HG03565 (cell line): ENCODE measurements around the gene ALK.

Experiments used
- ATAC-seq: cut with Tn5 transposase; IDR thresholded peaks from one replicate; pipeline ENCODE4 v1.9.1; 2021; ENCODE audit warnings: mild to moderate bottlenecking, moderate library complexity; ENCODE audit not compliant: unreplicated experiment

Gene ALK

GRCh38 chr2:29240601-29241000 is 680.8 kb downstream of the ALK start:
- ATAC-seq: no peak

GRCh38 chr2:29239209-29239960 is 682.0 kb downstream of the ALK start:
- no peak for ATAC-seq

DNA sequence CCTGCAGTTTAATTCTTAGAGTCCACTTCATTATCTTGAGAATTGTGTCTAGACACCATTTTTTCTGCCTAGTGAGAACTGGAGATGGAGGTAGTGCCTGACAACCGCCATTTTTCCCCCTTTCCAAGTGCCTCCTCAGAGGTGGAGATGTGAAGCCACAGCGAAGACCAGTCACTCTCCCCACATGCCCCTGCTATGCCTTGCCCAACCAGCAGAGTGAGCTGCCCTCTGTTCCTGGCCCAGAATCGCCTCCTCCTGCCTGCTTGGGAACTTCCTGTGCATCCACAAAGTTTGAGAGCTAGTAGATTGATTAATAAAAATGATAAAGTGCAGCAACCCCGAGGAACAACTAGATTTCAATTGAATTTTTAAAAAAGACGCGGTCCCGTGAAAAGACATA is 682.9 kb downstream of the ALK start:
- no peak for ATAC-seq

DNA sequence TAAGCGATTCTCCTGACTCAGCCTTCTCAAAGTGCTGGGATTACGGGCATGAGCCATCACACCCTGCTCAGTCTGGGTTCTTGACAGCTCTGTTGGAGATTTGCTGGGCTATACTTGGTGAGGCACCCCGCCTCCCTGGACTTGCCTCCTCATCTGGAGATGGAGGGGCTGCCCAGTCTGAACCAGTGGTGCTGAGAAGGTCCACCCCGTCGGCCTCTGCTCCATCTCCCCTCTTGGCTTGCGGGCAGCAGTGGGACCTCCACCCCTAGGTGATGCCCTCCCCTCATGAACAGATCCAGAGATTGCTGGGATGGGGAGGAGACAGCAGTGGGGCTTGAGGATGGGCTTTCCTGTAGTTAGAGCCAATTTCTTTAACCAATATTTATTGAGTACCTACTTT is 685.3 kb downstream of the ALK start:
- ATAC-seq: no peak

- ATAC-seq: no peak
Measured at GRCh38 chr2:29235411-29235810, 686.0 kb downstream of the ALK start.

- ATAC-seq: no peak
Measured at GRCh38 chr2:29233428-29233827, 688.0 kb downstream of the ALK start.

- no peak for ATAC-seq
Measured at GRCh38 chr2:29232041-29232440, 689.3 kb downstream of the ALK start.

- ATAC-seq: no peak
Measured at GRCh38 chr2:29229640-29230039, 691.7 kb downstream of the ALK start.

DNA sequence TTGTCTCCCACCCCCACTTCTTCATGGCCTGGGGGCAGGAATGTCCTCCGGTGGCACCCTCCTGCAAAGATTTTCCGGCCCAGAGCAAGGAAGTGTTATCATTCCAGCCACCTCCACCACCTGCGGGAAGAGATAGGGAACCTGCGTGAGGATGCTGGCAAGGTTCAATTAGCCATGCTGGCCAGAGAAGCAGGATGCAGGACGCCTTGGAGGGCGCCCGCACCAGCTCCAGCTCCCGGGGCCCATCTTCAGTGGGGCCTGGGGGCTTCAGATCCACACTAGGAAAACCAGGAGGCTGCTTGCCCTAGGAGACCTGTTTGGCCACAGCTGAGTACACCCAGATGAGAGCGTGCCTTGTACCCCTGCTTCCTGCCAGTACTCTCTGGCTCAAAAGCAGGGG is 692.4 kb downstream of the ALK start:
- ATAC-seq: no peak

DNA sequence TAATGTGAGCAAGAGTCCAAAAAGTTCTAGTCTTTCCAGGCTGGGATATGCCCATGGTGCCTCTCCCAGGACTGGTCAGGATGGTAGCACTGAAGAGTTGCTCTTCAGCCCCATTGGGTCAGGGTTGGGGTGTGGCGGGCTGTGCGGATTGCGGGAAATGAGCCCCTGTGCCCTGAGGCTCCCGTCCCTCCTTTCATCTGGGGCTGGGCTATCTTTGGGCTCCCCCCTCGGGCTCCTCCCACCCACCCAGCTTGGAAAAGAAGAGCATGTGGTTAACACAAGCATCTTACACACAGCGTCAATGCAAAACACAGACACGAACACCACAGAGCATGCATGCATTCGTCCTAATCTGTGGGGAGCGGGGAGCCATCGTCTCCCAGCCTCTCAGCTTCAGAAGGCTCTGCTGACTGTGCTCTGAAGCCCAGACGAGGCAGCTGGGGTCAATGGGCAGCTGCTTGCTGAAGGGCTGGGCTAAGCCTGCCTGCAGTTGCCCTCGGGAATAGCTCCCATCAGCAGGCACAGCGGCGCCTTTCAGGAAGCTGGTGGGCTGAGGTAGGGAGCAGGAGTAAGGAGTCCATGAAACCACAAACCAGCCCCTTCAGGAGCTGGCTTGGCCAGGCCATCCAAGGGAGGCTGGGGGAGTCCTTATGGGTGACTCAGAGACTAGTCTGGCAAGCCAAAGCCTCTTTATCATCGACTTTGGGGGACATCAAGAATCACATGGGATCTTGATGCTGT is 693.3 kb downstream of the ALK start:
- no peak for ATAC-seq

- ATAC-seq: no peak
Measured at GRCh38 chr2:29226808-29227207, 694.6 kb downstream of the ALK start.

GRCh38 chr2:29226375-29226774 is 695.0 kb downstream of the ALK start:
- no peak for ATAC-seq

- ATAC-seq: no peak
Measured at GRCh38 chr2:29225814-29226213, 695.6 kb downstream of the ALK start.

GRCh38 chr2:29224693-29225551 is 696.5 kb downstream of the ALK start:
- ATAC-seq: no peak

- no peak for ATAC-seq
Measured at GRCh38 chr2:29223851-29224692, 697.3 kb downstream of the ALK start.

DNA sequence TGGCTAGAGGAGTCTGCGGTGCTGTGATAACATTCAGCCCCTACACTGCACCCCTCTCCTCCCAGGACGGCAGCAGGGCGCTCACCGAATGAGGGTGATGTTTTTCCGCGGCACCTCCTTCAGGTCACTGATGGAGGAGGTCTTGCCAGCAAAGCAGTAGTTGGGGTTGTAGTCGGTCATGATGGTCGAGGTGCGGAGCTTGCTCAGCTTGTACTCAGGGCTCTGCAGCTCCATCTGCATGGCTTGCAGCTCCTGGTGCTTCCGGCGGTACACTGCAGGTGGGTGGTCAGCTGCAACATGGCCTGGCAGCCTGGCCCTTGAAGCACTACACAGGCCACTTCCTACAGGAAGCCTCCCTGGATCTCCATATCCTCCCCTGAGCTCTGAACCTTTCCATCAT is 698.1 kb downstream of the ALK start:
- no peak for ATAC-seq

DNA sequence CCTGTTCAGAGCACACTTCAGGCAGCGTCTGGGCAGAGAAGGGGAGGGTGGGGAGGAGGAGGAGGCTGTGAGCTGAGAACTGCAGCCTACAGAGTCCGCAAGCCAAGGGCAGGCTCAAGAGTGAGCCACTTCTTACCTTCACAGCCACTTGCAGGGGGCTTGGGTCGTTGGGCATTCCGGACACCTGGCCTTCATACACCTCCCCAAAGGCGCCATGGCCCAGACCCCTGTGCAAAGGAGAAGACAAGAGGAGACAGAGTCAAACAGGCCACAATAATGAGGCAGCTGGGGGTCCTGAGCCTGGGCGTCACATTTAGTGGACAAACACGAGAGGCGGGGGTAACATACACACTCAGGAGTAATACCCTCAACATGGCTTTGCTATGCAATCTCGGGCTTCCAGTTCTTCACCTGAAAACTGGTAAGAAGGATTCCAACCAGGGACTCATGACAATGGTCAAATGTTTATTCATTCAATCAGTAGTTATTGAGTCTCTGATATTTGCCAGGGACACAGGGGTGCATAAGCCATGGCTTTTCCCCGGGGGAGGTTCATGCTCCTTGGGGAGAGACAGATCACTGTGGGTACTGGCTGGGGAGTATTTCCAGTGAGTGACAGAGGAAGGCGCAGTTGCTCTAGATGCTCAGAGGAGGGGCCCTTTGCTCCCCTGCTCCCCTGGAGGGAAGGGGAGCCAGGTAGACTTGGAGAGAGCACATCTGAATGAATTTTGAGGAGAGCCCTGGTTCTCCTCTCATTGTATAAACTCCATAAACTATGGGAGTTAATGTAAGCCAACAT is 698.8 kb downstream of the ALK start:
- ATAC-seq: no peak

- no peak for ATAC-seq
Measured at GRCh38 chr2:29220506-29221270, 700.7 kb downstream of the ALK start.

GRCh38 chr2:29219374-29219773 is 702.0 kb downstream of the ALK start:
- no peak for ATAC-seq
